ENCODE measurements around the gene CDC40.

- TF ChIP-seq POLR2A (IDR thresholded peaks at IDR 0.05; ENCODE audit: low read length) = no peak
- no peak for TF ChIP-seq GATA1 (IDR thresholded peaks at IDR 0.05; ENCODE audit: low read depth, low read length)
Measured at GRCh38 chr6:110139052-110139451, 41.2 kb upstream of the CDC40 start.

Measured in erythroblast (primary cell).